Nephron (organoid): ENCODE data around the gene TEKTIP1.

Experiments used
- H3K27ac Mint-ChIP-seq, 3 experiments: 2 replicates each; pipeline ENCODE4 v1.8.0; 2020; ENCODE audit warnings: mixed read lengths in 3 of 3, mild to moderate bottlenecking in 2 of 3, moderate library complexity in 1 of 3
- H3K27me3 Mint-ChIP-seq: 2 replicates; pipeline ENCODE4 v1.8.0; 2021; ENCODE audit warnings: low read depth, mild to moderate bottlenecking, moderate library complexity, mixed read lengths
- H3K36me3 Mint-ChIP-seq: 2 replicates; pipeline ENCODE4 v1.8.0; 2020; ENCODE audit warnings: low read depth, mixed read lengths
- H3K4me1 Mint-ChIP-seq: 2 replicates; pipeline ENCODE4 v1.8.0; 2020; ENCODE audit warnings: mixed read lengths
- H3K4me3 Mint-ChIP-seq, 3 experiments: 2 replicates each; pipeline ENCODE4 v1.8.0; 2020; ENCODE audit warnings: mild to moderate bottlenecking in 3 of 3, mixed read lengths in 3 of 3, moderate library complexity in 2 of 3
- H3K9me3 Mint-ChIP-seq: 2 replicates; pipeline ENCODE4 v1.8.0; 2020; ENCODE audit warnings: mixed read lengths
- TF ChIP-seq, protein P1 (sequence below), 3 experiments: fragments of 200-600 bp; sonication (generic); IDR thresholded peaks; one replicate each; pipeline ENCODE4 v1.5.0; 2021; ENCODE audit warnings: antibody characterized with exemption in 3 of 3; ENCODE audit not compliant: unreplicated experiment in 3 of 3

TEKTIP1 gene

DNA sequence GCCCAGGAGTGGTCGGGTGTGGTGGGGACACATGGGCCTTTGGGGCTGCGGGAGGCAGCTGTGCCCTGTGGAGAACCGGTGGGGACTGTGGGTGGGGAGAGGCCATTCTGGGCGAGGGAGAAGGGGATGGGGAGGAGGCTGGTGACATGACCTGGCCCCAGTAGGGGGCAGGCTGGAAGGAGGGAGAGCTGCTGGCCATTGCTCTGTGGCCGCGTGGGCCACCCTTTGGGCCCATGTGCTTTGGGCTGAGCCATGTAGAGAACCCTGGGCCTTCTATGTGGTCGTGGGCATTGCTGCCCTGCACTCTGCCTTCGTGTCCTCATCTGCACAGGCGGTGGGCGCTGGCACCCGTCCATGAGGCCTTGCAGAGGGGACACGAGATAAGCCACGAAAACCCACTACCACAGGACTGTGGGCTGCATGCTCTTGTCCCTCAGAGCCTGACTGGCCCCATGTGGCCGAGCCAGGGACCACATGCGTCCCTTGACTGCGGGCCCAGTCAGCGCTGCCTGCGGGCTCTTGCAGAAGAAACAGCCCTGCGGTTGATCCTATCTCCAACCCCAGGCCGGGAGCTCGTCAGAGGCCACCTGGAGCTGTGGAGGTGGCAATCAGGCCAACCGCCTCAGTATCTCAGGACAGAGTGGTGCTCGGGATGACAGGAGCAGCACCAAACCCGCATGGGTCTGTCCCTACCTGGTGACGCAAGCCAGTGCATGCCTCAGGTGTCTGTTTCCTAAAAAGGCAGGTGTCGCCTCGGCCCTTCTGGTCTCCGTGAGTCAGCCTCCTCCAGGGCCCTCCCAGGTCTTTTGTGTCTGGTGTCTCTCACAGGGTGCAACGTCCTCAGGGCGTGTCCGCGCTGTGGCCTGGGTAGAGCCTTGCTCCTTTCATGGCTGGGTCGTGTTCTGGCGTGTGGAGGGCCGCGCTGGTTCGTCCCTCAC is 18.5 kb upstream of the TEKTIP1 start:
- no peak overlapping the region for H3K4me3 Mint-ChIP-seq
- H3K27me3 Mint-ChIP-seq = no peaks in the 10 kb centered on the region
- peaks cover 15% of the 10 kb centered on the region for H3K36me3 Mint-ChIP-seq
- no peaks in the 10 kb centered on the region for H3K9me3 Mint-ChIP-seq
- peaks cover 9% of the 10 kb centered on the region for H3K4me1 Mint-ChIP-seq
- H3K27ac Mint-ChIP-seq = peak overlapping the region in 1 of 3 experiments; percentile 9
- TF ChIP-seq, protein P1, sequence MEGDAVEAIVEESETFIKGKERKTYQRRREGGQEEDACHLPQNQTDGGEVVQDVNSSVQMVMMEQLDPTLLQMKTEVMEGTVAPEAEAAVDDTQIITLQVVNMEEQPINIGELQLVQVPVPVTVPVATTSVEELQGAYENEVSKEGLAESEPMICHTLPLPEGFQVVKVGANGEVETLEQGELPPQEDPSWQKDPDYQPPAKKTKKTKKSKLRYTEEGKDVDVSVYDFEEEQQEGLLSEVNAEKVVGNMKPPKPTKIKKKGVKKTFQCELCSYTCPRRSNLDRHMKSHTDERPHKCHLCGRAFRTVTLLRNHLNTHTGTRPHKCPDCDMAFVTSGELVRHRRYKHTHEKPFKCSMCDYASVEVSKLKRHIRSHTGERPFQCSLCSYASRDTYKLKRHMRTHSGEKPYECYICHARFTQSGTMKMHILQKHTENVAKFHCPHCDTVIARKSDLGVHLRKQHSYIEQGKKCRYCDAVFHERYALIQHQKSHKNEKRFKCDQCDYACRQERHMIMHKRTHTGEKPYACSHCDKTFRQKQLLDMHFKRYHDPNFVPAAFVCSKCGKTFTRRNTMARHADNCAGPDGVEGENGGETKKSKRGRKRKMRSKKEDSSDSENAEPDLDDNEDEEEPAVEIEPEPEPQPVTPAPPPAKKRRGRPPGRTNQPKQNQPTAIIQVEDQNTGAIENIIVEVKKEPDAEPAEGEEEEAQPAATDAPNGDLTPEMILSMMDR (IDR thresholded peaks at IDR 0.05; ENCODE audit: unreplicated experiment in 3 of 3) = no peak

DNA sequence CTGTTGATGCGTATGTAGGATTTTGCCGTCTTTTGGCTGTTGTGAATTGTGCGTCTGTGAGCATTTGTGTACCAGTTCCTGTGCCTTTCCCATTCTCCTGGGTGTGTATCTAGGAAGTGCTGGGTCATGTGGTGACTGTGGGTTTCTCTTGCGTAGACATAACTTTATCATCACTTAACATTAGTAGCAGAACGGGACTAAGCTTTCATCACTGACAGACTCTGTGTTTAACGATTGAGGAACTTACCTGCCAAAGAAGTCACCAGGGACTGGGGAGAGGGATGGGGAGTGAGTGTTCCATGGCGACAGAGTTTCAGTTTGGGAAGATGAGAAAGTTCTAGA is 17.9 kb upstream of the TEKTIP1 start:
- TF ChIP-seq, protein P1 (IDR thresholded peaks at IDR 0.05; ENCODE audit: unreplicated experiment in 3 of 3) = no peak
- H3K4me3 Mint-ChIP-seq = no peak overlapping the region
- peak overlapping the region in 1 of 3 experiments; percentile 9 for H3K27ac Mint-ChIP-seq
- H3K9me3 Mint-ChIP-seq = no peaks in the 10 kb centered on the region
- H3K27me3 Mint-ChIP-seq = no peaks in the 10 kb centered on the region
- peaks cover 15% of the 10 kb centered on the region for H3K36me3 Mint-ChIP-seq
- peaks cover 4% of the 10 kb centered on the region for H3K4me1 Mint-ChIP-seq

DNA sequence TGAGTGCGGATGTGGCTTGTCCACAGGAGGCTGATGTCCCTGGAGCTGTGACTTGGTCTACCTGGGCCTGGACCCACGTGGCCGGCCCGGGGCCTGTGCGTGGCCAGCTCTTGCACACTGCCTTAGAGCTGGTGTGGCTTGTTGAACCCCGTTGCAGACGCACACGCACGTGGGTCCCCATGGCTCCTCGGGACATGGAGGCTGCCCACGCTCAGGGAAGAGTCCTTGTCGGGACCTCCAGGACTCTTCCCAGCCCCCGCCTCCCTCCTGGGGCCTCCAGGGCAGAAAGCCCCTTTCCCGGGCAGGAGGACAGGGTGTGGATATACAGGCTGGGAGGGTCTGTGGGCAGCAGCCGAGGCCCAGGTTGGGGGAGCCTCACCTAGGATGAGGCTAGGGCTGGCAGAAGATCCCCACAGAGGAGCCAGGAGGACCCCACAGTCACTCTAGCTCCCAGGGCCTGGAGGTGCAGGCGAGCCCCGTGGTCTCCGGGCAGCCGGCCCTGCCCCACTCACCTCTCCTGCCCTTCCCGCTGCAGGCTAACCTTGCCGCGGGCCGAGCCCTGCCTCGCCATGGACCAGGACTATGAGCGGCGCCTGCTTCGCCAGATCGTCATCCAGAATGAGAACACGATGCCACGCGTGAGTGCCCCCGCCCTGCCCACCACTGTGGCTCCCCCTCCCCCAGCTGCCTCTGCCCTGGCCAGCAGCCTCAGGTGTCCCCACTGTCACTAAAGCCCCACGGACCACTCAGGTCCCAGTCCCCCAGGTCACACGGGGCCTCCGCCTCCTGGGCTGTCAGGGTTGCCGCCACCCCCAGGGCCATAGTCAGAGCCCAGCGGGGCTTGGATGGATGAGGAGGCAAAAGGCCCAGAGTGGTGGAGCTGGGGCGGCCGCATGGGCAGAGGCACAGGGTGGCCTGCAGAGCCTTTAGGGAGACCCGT is 16.3 kb upstream of the TEKTIP1 start:
- TF ChIP-seq, protein P1 (IDR thresholded peaks at IDR 0.05; ENCODE audit: unreplicated experiment in 3 of 3) = no peak
- no peak overlapping the region for H3K27ac Mint-ChIP-seq
- no peaks in the 10 kb centered on the region for H3K9me3 Mint-ChIP-seq
- no peaks in the 10 kb centered on the region for H3K4me1 Mint-ChIP-seq
- H3K36me3 Mint-ChIP-seq = peaks cover 18% of the 10 kb centered on the region
- no peak overlapping the region for H3K4me3 Mint-ChIP-seq
- no peaks in the 10 kb centered on the region for H3K27me3 Mint-ChIP-seq

- H3K4me1 Mint-ChIP-seq = no peaks in the 10 kb centered on the region
- TF ChIP-seq, protein P1 (IDR thresholded peaks at IDR 0.05; ENCODE audit: unreplicated experiment in 3 of 3) = no peak
- peaks cover 18% of the 10 kb centered on the region for H3K36me3 Mint-ChIP-seq
- no peaks in the 10 kb centered on the region for H3K27me3 Mint-ChIP-seq
- H3K9me3 Mint-ChIP-seq = no peaks in the 10 kb centered on the region
- H3K4me3 Mint-ChIP-seq = no peak overlapping the region
- H3K27ac Mint-ChIP-seq = no peak overlapping the region
Observed at GRCh38 chr19:3523361-3524077, 15.5 kb upstream of the TEKTIP1 start.

GRCh38 chr19:3524078-3524842 is 14.7 kb upstream of the TEKTIP1 start:
- Mint-ChIP-seq H3K9me3 (no peaks in the 10 kb centered on the region), H3K4me1 (no peaks in the 10 kb centered on the region), H3K27ac (no peak overlapping the region), H3K4me3 (no peak overlapping the region), H3K27me3 (no peaks in the 10 kb centered on the region), H3K36me3 (peaks cover 18% of the 10 kb centered on the region)
- TF ChIP-seq, protein P1 (IDR thresholded peaks at IDR 0.05; ENCODE audit: unreplicated experiment in 3 of 3) = no peak
